GM12878 (cell line): ENCODE results near the gene KCNN3. TPM values are rescaled to one million over a fixed set of nuclear protein-coding genes. Genes with fewer than 3 reads are reported as not detected.

Source experiments
- CEBPB ChIP-seq, 2 experiments: fragments of 150-350 bp in 1 of 2; IDR thresholded peaks; 2 replicates each; pipeline ENCODE4 v1.6.1; 2012 to 2014; ENCODE audit warnings: low read depth in 2 of 2, low read length in 2 of 2, borderline replicate concordance in 1 of 2, inconsistent platforms in 1 of 2
- NR2F1 ChIP-seq: fragments of 450-650 bp; conservative IDR thresholded peaks from 2 replicates; pipeline ENCODE4 v1.6.1; 2017; ENCODE audit warnings: mild to moderate bottlenecking
- polyA plus RNA-seq, 11 experiments: library from polyadenylated mRNA; depleted of rRNA in 4 of 11; unstranded in 6 of 11; stranded (reverse) in 5 of 11; fragments of >200 nt; fragmentation: Nextera tagmentation in 4 of 11; fragmentation: Illumina TruSeq in 1 of 11; extraction: Ambion mirVana in 4 of 11; extraction: Trizol in 1 of 11; gene quantifications; 1 replicate in 1 of 11; 2 replicates in 10 of 11; pipeline versions ENCODE4 v1.2.1 to v1.2.3, GENCODE V29; 2011 to 2016; ENCODE audit warnings: inconsistent platforms in 2 of 11, missing spikeins in 2 of 11, low read depth in 1 of 11
- total RNA-seq, 4 experiments: library from RNA; depleted of rRNA in 3 of 4; stranded (reverse); fragments of >200 nt in 3 of 4; fragmentation: Illumina TruSeq in 1 of 4; extraction: Trizol in 1 of 4; gene quantifications; 2 replicates each; pipeline versions ENCODE4 v1.2.1 to v1.2.3, GENCODE V29; 2013 to 2021
- TF ChIP-seq, protein P1 (sequence below): fragments of 450-650 bp; IDR thresholded peaks from 2 replicates; pipeline ENCODE4 v1.6.1; 2017; ENCODE audit warnings: mild to moderate bottlenecking, moderate library complexity
- TF ChIP-seq, protein P2 (sequence below): IDR thresholded peaks from 2 replicates; pipeline ENCODE4 v1.6.1; 2012; ENCODE audit warnings: low read depth, low read length, improper control_type of control experiment

Gene KCNN3
- total and polyA plus RNA-seq, 10 of the 15 experiments (the other 5 are each of a cell fraction or from before 2014, with no cell fraction given) = 3.5 to 26.4 (median 14.9) TPM

DNA sequence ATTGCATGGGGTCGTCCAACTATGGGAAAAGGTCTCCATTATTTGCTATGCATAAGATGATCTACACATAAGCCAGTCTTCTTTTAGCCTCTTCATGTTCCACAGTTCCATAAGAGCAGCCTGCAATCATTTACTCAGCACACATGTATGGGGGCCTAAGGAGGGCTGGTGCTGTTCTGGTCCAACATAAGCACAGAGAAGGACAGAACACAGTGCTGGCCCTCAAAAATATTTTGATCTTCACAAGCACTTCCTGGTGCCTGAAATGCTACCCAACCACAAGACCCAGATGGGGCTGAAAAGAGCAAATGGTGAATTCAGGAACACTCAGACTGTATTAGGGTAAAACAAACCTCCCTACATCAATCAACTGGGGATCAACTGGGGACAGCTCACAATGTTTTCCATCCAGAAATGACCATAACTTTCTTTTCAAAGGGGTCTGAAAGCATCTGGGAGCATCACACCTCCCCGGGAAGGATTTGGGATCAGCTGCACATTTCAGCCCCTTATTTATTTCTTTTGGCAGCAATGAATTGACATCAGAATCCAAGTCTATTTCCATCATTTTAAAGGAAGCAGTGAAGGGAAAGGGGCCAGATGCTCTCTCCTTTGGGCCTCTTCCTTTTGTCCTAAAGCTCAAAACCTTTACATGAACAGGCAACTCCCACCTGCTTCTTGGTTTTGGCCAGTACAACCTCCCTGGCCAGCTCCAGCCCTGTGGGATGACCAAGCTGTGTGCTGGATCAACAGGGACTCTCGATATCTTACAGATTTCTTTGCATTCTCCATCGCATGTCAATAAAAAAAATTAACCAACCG, 45.7 kb downstream of the KCNN3 start (continued):
- TF ChIP-seq, protein P1, sequence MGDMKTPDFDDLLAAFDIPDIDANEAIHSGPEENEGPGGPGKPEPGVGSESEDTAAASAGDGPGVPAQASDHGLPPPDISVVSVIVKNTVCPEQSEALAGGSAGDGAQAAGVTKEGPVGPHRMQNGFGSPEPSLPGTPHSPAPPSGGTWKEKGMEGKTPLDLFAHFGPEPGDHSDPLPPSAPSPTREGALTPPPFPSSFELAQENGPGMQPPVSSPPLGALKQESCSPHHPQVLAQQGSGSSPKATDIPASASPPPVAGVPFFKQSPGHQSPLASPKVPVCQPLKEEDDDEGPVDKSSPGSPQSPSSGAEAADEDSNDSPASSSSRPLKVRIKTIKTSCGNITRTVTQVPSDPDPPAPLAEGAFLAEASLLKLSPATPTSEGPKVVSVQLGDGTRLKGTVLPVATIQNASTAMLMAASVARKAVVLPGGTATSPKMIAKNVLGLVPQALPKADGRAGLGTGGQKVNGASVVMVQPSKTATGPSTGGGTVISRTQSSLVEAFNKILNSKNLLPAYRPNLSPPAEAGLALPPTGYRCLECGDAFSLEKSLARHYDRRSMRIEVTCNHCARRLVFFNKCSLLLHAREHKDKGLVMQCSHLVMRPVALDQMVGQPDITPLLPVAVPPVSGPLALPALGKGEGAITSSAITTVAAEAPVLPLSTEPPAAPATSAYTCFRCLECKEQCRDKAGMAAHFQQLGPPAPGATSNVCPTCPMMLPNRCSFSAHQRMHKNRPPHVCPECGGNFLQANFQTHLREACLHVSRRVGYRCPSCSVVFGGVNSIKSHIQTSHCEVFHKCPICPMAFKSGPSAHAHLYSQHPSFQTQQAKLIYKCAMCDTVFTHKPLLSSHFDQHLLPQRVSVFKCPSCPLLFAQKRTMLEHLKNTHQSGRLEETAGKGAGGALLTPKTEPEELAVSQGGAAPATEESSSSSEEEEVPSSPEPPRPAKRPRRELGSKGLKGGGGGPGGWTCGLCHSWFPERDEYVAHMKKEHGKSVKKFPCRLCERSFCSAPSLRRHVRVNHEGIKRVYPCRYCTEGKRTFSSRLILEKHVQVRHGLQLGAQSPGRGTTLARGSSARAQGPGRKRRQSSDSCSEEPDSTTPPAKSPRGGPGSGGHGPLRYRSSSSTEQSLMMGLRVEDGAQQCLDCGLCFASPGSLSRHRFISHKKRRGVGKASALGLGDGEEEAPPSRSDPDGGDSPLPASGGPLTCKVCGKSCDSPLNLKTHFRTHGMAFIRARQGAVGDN = no peak
- TF ChIP-seq NR2F1 (no peak), CEBPB (IDR thresholded peaks at IDR 0.05; ENCODE audit: borderline replicate concordance in 1 of 2, low read depth in 2 of 2, low read length in 2 of 2) (no peak)
- TF ChIP-seq, protein P2, sequence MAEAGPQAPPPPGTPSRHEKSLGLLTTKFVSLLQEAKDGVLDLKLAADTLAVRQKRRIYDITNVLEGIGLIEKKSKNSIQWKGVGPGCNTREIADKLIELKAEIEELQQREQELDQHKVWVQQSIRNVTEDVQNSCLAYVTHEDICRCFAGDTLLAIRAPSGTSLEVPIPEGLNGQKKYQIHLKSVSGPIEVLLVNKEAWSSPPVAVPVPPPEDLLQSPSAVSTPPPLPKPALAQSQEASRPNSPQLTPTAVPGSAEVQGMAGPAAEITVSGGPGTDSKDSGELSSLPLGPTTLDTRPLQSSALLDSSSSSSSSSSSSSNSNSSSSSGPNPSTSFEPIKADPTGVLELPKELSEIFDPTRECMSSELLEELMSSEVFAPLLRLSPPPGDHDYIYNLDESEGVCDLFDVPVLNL = no peak
